HEK293 (cell line): ENCODE data around the gene FAM168A.

Source experiments
- CTCF ChIA-PET: fragments of 350-600 bp; formaldehyde crosslinking; extraction: SDS; loops from one replicate; lab custom pipeline; 2021; ENCODE audit warnings: antibody characterized with exemption; lab: Yijun Ruan, JAX
- POLR2A ChIA-PET: fragments of 300-600 bp; formaldehyde crosslinking; extraction: SDS; loops from one replicate; lab custom pipeline; 2020; ENCODE audit warnings: antibody characterized with exemption, inconsistent platforms; lab: Yijun Ruan, JAX
- H3K27ac ChIP-seq: fragments of 200-500 bp; sonication (Bioruptor generic); 2 replicates; pipeline ENCODE4 v1.5.1; 2014; ENCODE audit warnings: low read depth, low read length, control low read depth, inconsistent platforms; ENCODE audit errors: extremely low read depth
- H3K36me3 ChIP-seq, 2 experiments: fragments of 200-500 bp in 1 of 2; sonication (Bioruptor generic) in 1 of 2; 1 replicate in 1 of 2; 2 replicates in 1 of 2; pipeline ENCODE4 v1.5.1; 2014 to 2017; ENCODE audit warnings: inconsistent platforms in 2 of 2, low read length in 2 of 2; ENCODE audit not compliant: control insufficient read depth in 2 of 2, insufficient read depth in 1 of 2
- H3K4me1 ChIP-seq: fragments of 200-500 bp; sonication (Bioruptor generic); 2 replicates; pipeline ENCODE4 v1.5.1; 2014; ENCODE audit warnings: mild to moderate bottlenecking, low read length, inconsistent platforms; ENCODE audit not compliant: control insufficient read depth, insufficient read depth
- H3K4me3 ChIP-seq: 2 replicates; pipeline ENCODE4 v1.5.1; 2011; ENCODE audit warnings: low read depth, mild to moderate bottlenecking, control low read depth, low read length, moderate library complexity
- H3K9me3 ChIP-seq: fragments of 200-500 bp; sonication (Bioruptor generic); 2 replicates; pipeline ENCODE4 v1.5.1; 2014; ENCODE audit warnings: low read depth, low read length, inconsistent platforms; ENCODE audit not compliant: control insufficient read depth, insufficient read depth
- MZF1 ChIP-seq: fragments of 450-650 bp; formaldehyde crosslinking; IDR thresholded peaks from 2 replicates; pipeline ENCODE4 v1.5.1; 2017; ENCODE audit warnings: missing biosample characterization, missing genetic modification characterization, borderline replicate concordance
- TRIM28 ChIP-seq: IDR thresholded peaks from 2 replicates; pipeline ENCODE4 v1.6.1; 2011; ENCODE audit warnings: low read length, control low read depth, borderline replicate concordance
- ZNF175 ChIP-seq: fragments of 450-650 bp; formaldehyde crosslinking; IDR thresholded peaks from 2 replicates; pipeline ENCODE4 v1.5.1; 2016; ENCODE audit warnings: missing biosample characterization, missing genetic modification characterization
- ZNF544 ChIP-seq: fragments of 450-650 bp; formaldehyde crosslinking; IDR thresholded peaks from 2 replicates; pipeline ENCODE4 v1.5.0; 2017; ENCODE audit warnings: missing biosample characterization, missing genetic modification characterization
- ZNF837 ChIP-seq: fragments of 450-650 bp; formaldehyde crosslinking; IDR thresholded peaks from 2 replicates; pipeline ENCODE4 v1.5.1; 2016; ENCODE audit warnings: missing biosample characterization, missing genetic modification characterization
- ZNF843 ChIP-seq: fragments of 450-650 bp; formaldehyde crosslinking; IDR thresholded peaks from 2 replicates; pipeline ENCODE4 v1.5.1; 2016; ENCODE audit warnings: missing biosample characterization, missing genetic modification characterization
- ZSCAN23 ChIP-seq: fragments of 450-650 bp; formaldehyde crosslinking; IDR thresholded peaks from 2 replicates; pipeline ENCODE4 v1.5.1; 2016; ENCODE audit warnings: missing biosample characterization, missing genetic modification characterization
- TF ChIP-seq, protein P1 (sequence below): fragments of 450-650 bp; IDR thresholded peaks from 2 replicates; pipeline ENCODE4 v1.5.1; 2018; ENCODE audit warnings: missing biosample characterization, mild to moderate bottlenecking, missing genetic modification characterization
- TF ChIP-seq, protein P2 (sequence below): fragments of 450-650 bp; formaldehyde crosslinking; IDR thresholded peaks from 2 replicates; pipeline ENCODE4 v1.5.1; 2016; ENCODE audit warnings: missing biosample characterization, missing genetic modification characterization
- TF ChIP-seq, protein P3 (sequence below): fragments of 450-650 bp; formaldehyde crosslinking; conservative IDR thresholded peaks from 2 replicates; pipeline ENCODE4 v1.5.1; 2016; ENCODE audit warnings: low read depth, missing biosample characterization, missing genetic modification characterization
- TF ChIP-seq, protein P4 (sequence below): fragments of 450-650 bp; formaldehyde crosslinking; IDR thresholded peaks from 2 replicates; pipeline ENCODE4 v1.5.1; 2016; ENCODE audit warnings: missing biosample characterization, missing genetic modification characterization
- TF ChIP-seq, protein P5 (sequence below): fragments of 450-650 bp; formaldehyde crosslinking; IDR thresholded peaks from 2 replicates; pipeline ENCODE4 v1.5.1; 2016; ENCODE audit warnings: missing biosample characterization, missing genetic modification characterization
- TF ChIP-seq, protein P6 (sequence below): fragments of 450-650 bp; formaldehyde crosslinking; IDR thresholded peaks from 2 replicates; pipeline ENCODE4 v1.5.1; 2016; ENCODE audit warnings: missing biosample characterization, missing genetic modification characterization
- TF ChIP-seq, protein P7 (sequence below): fragments of 450-650 bp; formaldehyde crosslinking; IDR thresholded peaks from 2 replicates; pipeline ENCODE4 v1.5.0; 2017; ENCODE audit warnings: missing biosample characterization, missing genetic modification characterization, borderline replicate concordance
- TF ChIP-seq, protein P8 (sequence below): fragments of 450-650 bp; formaldehyde crosslinking; IDR thresholded peaks from 2 replicates; pipeline ENCODE4 v1.5.1; 2017; ENCODE audit warnings: missing biosample characterization, missing genetic modification characterization

The FAM168A gene

DNA sequence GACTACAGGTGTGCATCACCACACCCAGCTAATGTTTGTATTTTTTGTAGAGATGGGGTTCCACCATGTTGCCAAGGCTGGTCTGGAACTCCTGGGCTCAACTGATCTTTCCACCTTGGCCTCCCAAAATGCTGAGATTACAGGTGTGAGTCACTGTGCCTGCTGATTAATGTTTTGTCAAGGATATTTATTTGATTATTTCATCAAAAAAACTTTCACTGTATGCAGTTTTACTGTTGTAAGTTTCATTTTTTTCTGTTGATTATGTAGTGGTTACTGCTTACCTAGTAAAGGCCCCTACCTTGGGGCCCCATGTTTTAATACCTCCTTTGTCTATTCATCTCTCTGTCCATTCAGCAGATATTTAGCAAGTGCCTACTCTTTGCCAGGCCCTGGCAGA is 16.7 kb upstream of the FAM168A start:
- no peaks in the 10 kb centered on the region for H3K4me1 ChIP-seq
- no peak for TF ChIP-seq ZNF843 (tag by site-specific recombination)
- no peak for TF ChIP-seq TRIM28
- no peak for TF ChIP-seq ZNF175
- TF ChIP-seq, protein P1, sequence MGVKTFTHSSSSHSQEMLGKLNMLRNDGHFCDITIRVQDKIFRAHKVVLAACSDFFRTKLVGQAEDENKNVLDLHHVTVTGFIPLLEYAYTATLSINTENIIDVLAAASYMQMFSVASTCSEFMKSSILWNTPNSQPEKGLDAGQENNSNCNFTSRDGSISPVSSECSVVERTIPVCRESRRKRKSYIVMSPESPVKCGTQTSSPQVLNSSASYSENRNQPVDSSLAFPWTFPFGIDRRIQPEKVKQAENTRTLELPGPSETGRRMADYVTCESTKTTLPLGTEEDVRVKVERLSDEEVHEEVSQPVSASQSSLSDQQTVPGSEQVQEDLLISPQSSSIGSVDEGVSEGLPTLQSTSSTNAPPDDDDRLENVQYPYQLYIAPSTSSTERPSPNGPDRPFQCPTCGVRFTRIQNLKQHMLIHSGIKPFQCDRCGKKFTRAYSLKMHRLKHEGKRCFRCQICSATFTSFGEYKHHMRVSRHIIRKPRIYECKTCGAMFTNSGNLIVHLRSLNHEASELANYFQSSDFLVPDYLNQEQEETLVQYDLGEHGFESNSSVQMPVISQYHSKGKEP (tag by site-specific recombination) = no peak
- TF ChIP-seq ZNF544 = no peak
- no peak for TF ChIP-seq ZNF837 (tag by site-specific recombination)
- TF ChIP-seq, protein P2, sequence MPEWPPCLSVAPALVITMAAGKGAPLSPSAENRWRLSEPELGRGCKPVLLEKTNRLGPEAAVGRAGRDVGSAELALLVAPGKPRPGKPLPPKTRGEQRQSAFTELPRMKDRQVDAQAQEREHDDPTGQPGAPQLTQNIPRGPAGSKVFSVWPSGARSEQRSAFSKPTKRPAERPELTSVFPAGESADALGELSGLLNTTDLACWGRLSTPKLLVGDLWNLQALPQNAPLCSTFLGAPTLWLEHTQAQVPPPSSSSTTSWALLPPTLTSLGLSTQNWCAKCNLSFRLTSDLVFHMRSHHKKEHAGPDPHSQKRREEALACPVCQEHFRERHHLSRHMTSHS = no peak
- TF ChIP-seq, protein P3, sequence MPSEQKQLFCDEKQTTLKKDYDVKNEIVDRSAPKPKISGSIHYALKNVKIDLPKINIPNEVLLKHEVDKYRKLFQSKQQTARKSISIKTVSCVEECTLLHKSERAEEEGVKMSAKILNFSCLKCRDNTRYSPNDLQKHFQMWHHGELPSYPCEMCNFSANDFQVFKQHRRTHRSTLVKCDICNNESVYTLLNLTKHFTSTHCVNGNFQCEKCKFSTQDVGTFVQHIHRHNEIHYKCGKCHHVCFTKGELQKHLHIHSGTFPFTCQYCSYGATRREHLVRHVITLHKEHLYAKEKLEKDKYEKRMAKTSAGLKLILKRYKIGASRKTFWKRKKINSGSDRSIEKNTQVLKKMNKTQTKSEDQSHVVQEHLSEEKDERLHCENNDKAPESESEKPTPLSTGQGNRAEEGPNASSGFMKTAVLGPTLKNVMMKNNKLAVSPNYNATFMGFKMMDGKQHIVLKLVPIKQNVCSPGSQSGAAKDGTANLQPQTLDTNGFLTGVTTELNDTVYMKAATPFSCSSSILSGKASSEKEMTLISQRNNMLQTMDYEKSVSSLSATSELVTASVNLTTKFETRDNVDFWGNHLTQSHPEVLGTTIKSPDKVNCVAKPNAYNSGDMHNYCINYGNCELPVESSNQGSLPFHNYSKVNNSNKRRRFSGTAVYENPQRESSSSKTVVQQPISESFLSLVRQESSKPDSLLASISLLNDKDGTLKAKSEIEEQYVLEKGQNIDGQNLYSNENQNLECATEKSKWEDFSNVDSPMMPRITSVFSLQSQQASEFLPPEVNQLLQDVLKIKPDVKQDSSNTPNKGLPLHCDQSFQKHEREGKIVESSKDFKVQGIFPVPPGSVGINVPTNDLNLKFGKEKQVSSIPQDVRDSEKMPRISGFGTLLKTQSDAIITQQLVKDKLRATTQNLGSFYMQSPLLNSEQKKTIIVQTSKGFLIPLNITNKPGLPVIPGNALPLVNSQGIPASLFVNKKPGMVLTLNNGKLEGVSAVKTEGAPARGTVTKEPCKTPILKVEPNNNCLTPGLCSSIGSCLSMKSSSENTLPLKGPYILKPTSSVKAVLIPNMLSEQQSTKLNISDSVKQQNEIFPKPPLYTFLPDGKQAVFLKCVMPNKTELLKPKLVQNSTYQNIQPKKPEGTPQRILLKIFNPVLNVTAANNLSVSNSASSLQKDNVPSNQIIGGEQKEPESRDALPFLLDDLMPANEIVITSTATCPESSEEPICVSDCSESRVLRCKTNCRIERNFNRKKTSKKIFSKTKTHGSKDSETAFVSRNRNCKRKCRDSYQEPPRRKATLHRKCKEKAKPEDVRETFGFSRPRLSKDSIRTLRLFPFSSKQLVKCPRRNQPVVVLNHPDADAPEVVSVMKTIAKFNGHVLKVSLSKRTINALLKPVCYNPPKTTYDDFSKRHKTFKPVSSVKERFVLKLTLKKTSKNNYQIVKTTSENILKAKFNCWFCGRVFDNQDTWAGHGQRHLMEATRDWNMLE (tag by site-specific recombination) = no peak
- TF ChIP-seq, protein P4, sequence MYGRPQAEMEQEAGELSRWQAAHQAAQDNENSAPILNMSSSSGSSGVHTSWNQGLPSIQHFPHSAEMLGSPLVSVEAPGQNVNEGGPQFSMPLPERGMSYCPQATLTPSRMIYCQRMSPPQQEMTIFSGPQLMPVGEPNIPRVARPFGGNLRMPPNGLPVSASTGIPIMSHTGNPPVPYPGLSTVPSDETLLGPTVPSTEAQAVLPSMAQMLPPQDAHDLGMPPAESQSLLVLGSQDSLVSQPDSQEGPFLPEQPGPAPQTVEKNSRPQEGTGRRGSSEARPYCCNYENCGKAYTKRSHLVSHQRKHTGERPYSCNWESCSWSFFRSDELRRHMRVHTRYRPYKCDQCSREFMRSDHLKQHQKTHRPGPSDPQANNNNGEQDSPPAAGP = no peak
- TF ChIP-seq, protein P5, sequence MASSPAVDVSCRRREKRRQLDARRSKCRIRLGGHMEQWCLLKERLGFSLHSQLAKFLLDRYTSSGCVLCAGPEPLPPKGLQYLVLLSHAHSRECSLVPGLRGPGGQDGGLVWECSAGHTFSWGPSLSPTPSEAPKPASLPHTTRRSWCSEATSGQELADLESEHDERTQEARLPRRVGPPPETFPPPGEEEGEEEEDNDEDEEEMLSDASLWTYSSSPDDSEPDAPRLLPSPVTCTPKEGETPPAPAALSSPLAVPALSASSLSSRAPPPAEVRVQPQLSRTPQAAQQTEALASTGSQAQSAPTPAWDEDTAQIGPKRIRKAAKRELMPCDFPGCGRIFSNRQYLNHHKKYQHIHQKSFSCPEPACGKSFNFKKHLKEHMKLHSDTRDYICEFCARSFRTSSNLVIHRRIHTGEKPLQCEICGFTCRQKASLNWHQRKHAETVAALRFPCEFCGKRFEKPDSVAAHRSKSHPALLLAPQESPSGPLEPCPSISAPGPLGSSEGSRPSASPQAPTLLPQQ (tag by site-specific recombination) = no peak
- TF ChIP-seq, protein P6, sequence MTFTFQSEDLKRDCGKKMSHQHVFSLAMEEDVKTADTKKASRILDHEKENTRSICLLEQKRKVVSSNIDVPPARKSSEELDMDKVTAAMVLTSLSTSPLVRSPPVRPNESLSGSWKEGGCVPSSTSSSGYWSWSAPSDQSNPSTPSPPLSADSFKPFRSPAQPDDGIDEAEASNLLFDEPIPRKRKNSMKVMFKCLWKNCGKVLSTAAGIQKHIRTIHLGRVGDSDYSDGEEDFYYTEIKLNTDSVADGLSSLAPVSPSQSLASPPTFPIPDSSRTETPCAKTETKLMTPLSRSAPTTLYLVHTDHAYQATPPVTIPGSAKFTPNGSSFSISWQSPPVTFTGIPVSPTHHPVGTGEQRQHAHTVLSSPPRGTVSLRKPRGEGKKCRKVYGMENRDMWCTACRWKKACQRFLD (tag by site-specific recombination) = no peak
- TF ChIP-seq, protein P7, sequence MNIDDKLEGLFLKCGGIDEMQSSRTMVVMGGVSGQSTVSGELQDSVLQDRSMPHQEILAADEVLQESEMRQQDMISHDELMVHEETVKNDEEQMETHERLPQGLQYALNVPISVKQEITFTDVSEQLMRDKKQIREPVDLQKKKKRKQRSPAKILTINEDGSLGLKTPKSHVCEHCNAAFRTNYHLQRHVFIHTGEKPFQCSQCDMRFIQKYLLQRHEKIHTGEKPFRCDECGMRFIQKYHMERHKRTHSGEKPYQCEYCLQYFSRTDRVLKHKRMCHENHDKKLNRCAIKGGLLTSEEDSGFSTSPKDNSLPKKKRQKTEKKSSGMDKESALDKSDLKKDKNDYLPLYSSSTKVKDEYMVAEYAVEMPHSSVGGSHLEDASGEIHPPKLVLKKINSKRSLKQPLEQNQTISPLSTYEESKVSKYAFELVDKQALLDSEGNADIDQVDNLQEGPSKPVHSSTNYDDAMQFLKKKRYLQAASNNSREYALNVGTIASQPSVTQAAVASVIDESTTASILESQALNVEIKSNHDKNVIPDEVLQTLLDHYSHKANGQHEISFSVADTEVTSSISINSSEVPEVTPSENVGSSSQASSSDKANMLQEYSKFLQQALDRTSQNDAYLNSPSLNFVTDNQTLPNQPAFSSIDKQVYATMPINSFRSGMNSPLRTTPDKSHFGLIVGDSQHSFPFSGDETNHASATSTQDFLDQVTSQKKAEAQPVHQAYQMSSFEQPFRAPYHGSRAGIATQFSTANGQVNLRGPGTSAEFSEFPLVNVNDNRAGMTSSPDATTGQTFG = no peak
- TF ChIP-seq, protein P8, sequence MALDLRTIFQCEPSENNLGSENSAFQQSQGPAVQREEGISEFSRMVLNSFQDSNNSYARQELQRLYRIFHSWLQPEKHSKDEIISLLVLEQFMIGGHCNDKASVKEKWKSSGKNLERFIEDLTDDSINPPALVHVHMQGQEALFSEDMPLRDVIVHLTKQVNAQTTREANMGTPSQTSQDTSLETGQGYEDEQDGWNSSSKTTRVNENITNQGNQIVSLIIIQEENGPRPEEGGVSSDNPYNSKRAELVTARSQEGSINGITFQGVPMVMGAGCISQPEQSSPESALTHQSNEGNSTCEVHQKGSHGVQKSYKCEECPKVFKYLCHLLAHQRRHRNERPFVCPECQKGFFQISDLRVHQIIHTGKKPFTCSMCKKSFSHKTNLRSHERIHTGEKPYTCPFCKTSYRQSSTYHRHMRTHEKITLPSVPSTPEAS = no peak
- TF ChIP-seq ZSCAN23 = no peak
- no peak for TF ChIP-seq MZF1 (tag by site-specific recombination)
- no peaks in the 10 kb centered on the region for H3K36me3 ChIP-seq
- POLR2A ChIA-PET = no interaction called here
- no peak overlapping the region for H3K27ac ChIP-seq
- H3K4me3 ChIP-seq = no peak overlapping the region
- no peaks in the 10 kb centered on the region for H3K9me3 ChIP-seq
- CTCF ChIA-PET = no interaction called here
